GM12878 (cell line): ENCODE results near the gene ANKS4B. TPM values are rescaled to one million over a fixed set of nuclear protein-coding genes. Genes with fewer than 3 reads are reported as not detected.

Experiments used
- ATAC-seq: fragments of 200-7000 bp; cut with Tn5 transposase; 3 replicates; pipeline ENCODE4 v1.9.1; 2020; ENCODE audit warnings: mild to moderate bottlenecking, moderate library complexity
- BruUV-seq: library from RNA; stranded (reverse); fragments of 400-500 nt; replicated peaks from 2 replicates; lab custom pipeline; 2021; lab: Mats Ljungman, UMichigan
- CTCF ChIA-PET: fragments of 300-600 bp; sonication (Branson Sonifier 250); formaldehyde crosslinking; extraction: SDS; loops from one replicate; lab custom pipeline; 2021; ENCODE audit warnings: inconsistent platforms; lab: Yijun Ruan, JAX
- POLR2A ChIA-PET: fragments of 350-600 bp; formaldehyde crosslinking; extraction: SDS; loops from one replicate; lab custom pipeline; 2021; ENCODE audit warnings: inconsistent platforms; lab: Charles Lee
- RAD21 ChIA-PET: fragments of 300-600 bp; sonication (Branson Sonifier 250); formaldehyde crosslinking; loops from one replicate; lab custom pipeline; 2023; ENCODE audit warnings: antibody characterized with exemption; ENCODE audit not compliant: unreplicated experiment; lab: Charles Lee
- SMC1A ChIA-PET: fragments of 300-600 bp; sonication (Branson Sonifier 250); formaldehyde crosslinking; loops from one replicate; lab custom pipeline; 2023; ENCODE audit not compliant: unreplicated experiment, uncharacterized antibody; lab: Charles Lee
- DNase-seq: peaks from one replicate; pipeline ENCODE4 v3.0.0-alpha.2; 2011; ENCODE audit warnings: low read depth, low spot score
- FAIRE-seq: peaks from 3 replicates; lab custom pipeline; 2011; peaks lifted over from hg19 to GRCh38; lab: Jason Lieb, UNC
- H2AFZ ChIP-seq: 2 replicates; pipeline ENCODE4 v1.6.0; 2011; ENCODE audit warnings: low read depth, low read length, control low read depth; ENCODE audit not compliant: control insufficient read depth
- H3K27ac ChIP-seq: 2 replicates; pipeline ENCODE4 v1.5.1; 2011; ENCODE audit warnings: control low read depth; ENCODE audit not compliant: control insufficient read depth, insufficient read depth
- H3K27me3 ChIP-seq, 2 experiments: replicated peaks in 1 of 2; 2 replicates each; pipeline versions ENCODE4 v1.6.0 to v1.6.1; 2011; ENCODE audit warnings: low read length in 1 of 2; ENCODE audit not compliant: control insufficient read depth in 2 of 2, insufficient read depth in 2 of 2
- H3K36me3 ChIP-seq, 2 experiments: 2 replicates each; pipeline ENCODE4 v1.5.1; 2011; ENCODE audit warnings: low read length in 1 of 2; ENCODE audit not compliant: control insufficient read depth in 2 of 2, insufficient read depth in 2 of 2
- H3K4me1 ChIP-seq: 2 replicates; pipeline ENCODE4 v1.6.1; 2011; ENCODE audit warnings: mild to moderate bottlenecking, low read length, moderate library complexity, mixed read lengths; ENCODE audit not compliant: control insufficient read depth, insufficient read depth
- H3K4me2 ChIP-seq: 2 replicates; pipeline ENCODE4 v1.6.0; 2011; ENCODE audit warnings: control low read depth; ENCODE audit not compliant: control insufficient read depth, insufficient read depth
- H3K4me3 ChIP-seq: fragments of 200-600 bp; sonication (generic); 2 replicates; pipeline ENCODE4 v1.5.1; 2016
- H3K79me2 ChIP-seq: 2 replicates; pipeline ENCODE4 v1.6.0; 2011; ENCODE audit warnings: low read length; ENCODE audit not compliant: control insufficient read depth, insufficient read depth
- H3K9ac ChIP-seq: 2 replicates; pipeline ENCODE4 v1.8.0; 2011; ENCODE audit warnings: low read length, control low read depth, mixed read lengths; ENCODE audit not compliant: control insufficient read depth, insufficient read depth
- H3K9me3 ChIP-seq: replicated peaks from 3 replicates; pipeline ENCODE4 v1.5.1; 2011; ENCODE audit warnings: mild to moderate bottlenecking, low read length; ENCODE audit not compliant: control insufficient read depth, insufficient read depth
- H4K20me1 ChIP-seq: 2 replicates; pipeline ENCODE4 v1.6.0; 2011; ENCODE audit not compliant: control insufficient read depth, insufficient read depth
- EZH2 ChIP-seq: IDR thresholded peaks from 2 replicates; pipeline ENCODE4 v1.6.1; 2012; ENCODE audit warnings: low read depth, mild to moderate bottlenecking, control low read depth, inconsistent platforms, low read length, borderline replicate concordance; ENCODE audit not compliant: control insufficient read depth
- FOS ChIP-seq: IDR thresholded peaks from 3 replicates; pipeline ENCODE4 v1.6.1; 2011; ENCODE audit warnings: borderline replicate concordance; ENCODE audit not compliant: insufficient read length; ENCODE audit errors: extremely low read depth
- SRF ChIP-seq, 2 experiments: IDR thresholded peaks; 2 replicates each; pipeline ENCODE4 v1.6.1; 2011; ENCODE audit warnings: low read depth in 2 of 2, low read length in 2 of 2, mild to moderate bottlenecking in 1 of 2, moderate library complexity in 1 of 2
- STAT1 ChIP-seq: fragments of 450-650 bp; conservative IDR thresholded peaks from 2 replicates; pipeline ENCODE4 v1.6.1; 2014; ENCODE audit warnings: antibody characterized with exemption, mild to moderate bottlenecking
- ZNF207 ChIP-seq: fragments of 450-650 bp; IDR thresholded peaks from 2 replicates; pipeline ENCODE4 v1.6.1; 2014; ENCODE audit warnings: antibody characterized with exemption, mild to moderate bottlenecking, borderline replicate concordance
- ZNF217 ChIP-seq: fragments of 450-650 bp; IDR thresholded peaks from 2 replicates; pipeline ENCODE4 v1.6.1; 2017; ENCODE audit warnings: antibody characterized with exemption, mild to moderate bottlenecking
- WGBS: methylation state at CpG from one replicate; pipeline ENCODE4 v1.1.6; 2016; ENCODE audit warnings: low lambda C conversion rate; ENCODE audit not compliant: insufficient replicate concordance, insufficient coverage; ENCODE audit errors: missing lambda C conversion rate; 5-methylcytosine and 5-hydroxymethylcytosine counted together
- in situ Hi-C: fragments of 300-500 bp; cut with MboI; formaldehyde crosslinking; loops from 9 replicates; pipeline ENCODE4 v1.14.3; 2018; ENCODE audit warnings: mixed read lengths
- intact Hi-C: fragments of 100-400 bp; cut with micrococcal nuclease; formaldehyde crosslinking; loops from one replicate; pipeline ENCODE4 v1.14.2; 2022; ENCODE audit not compliant: unreplicated experiment
- polyA plus RNA-seq, 11 experiments: library from polyadenylated mRNA; depleted of rRNA in 4 of 11; unstranded in 6 of 11; stranded (reverse) in 5 of 11; fragments of >200 nt; fragmentation: Nextera tagmentation in 4 of 11; fragmentation: Illumina TruSeq in 1 of 11; extraction: Ambion mirVana in 4 of 11; extraction: Trizol in 1 of 11; gene quantifications; 1 replicate in 1 of 11; 2 replicates in 10 of 11; pipeline versions ENCODE4 v1.2.1 to v1.2.3, GENCODE V29; 2011 to 2016; ENCODE audit warnings: inconsistent platforms in 2 of 11, missing spikeins in 2 of 11, low read depth in 1 of 11
- total RNA-seq, 4 experiments: library from RNA; depleted of rRNA in 3 of 4; stranded (reverse); fragments of >200 nt in 3 of 4; fragmentation: Illumina TruSeq in 1 of 4; extraction: Trizol in 1 of 4; gene quantifications; 2 replicates each; pipeline versions ENCODE4 v1.2.1 to v1.2.3, GENCODE V29; 2013 to 2021
- TF ChIP-seq, protein P1 (sequence below): IDR thresholded peaks from 2 replicates; pipeline ENCODE4 v1.6.1; 2012; ENCODE audit warnings: low read depth, low read length, improper control_type of control experiment
- TF ChIP-seq, protein P2 (sequence below): fragments of 450-650 bp; IDR thresholded peaks from 2 replicates; pipeline ENCODE4 v1.6.1; 2016; ENCODE audit warnings: mild to moderate bottlenecking, moderate library complexity, borderline replicate concordance
- TF ChIP-seq, protein P3 (sequence below): fragments of 450-650 bp; IDR thresholded peaks from 2 replicates; pipeline ENCODE4 v1.6.1; 2014; ENCODE audit warnings: mild to moderate bottlenecking

ANKS4B gene
- total and polyA plus RNA-seq, 10 of the 15 experiments (the other 5 are each of a cell fraction or from before 2014, with no cell fraction given): 0.01 to 0.11 (median 0.05) TPM; not detected in 6

DNA sequence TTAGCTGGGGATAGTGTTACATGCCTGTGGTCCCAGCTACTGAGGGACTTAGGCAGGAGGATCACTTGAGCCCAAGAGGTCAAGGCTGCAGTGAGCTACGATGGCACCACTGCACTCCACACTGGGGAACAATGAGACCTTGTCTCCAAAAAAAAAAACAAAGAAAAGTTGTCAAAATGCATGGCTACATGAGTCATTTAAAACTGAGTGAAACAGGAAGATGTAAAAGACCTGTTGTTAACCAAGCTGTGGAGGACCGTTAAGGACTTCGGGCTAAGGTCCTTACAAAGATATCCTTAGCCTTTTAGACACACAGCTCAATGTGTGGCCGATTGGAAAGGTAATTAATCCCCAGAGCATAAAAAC, 47.2 kb upstream of the ANKS4B start (continued):
- TF ChIP-seq, protein P1, sequence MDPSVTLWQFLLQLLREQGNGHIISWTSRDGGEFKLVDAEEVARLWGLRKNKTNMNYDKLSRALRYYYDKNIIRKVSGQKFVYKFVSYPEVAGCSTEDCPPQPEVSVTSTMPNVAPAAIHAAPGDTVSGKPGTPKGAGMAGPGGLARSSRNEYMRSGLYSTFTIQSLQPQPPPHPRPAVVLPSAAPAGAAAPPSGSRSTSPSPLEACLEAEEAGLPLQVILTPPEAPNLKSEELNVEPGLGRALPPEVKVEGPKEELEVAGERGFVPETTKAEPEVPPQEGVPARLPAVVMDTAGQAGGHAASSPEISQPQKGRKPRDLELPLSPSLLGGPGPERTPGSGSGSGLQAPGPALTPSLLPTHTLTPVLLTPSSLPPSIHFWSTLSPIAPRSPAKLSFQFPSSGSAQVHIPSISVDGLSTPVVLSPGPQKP: no peak

DNA sequence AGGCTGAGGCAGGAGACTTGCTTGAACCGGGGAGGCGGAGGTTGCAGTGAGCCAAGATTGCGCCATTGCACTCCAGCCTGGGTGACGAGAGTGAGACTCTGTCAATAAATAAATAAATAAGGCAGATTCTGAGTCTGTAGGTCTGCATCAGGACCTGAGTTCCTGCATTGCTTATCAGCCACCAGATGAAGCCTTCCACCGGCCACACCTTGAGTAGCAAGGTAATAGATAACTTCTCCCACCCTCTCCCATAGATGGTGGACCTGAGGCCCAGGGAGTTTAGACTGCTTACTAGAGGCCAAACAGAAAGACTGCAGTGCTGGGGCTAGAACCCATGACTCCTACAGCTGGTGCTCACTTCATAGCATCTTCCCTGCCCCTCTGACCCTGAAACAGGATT, 44.2 kb upstream of the ANKS4B start:
- no peak overlapping the region for H3K4me3 ChIP-seq
- BruUV-seq: no TSS peak
- intact Hi-C loops: loop anchor here (2.0 kb wide), 1 partner anchor 365 kb away; no protein-coding TSS in a partner anchor
- no peaks in the 10 kb centered on the region for H3K36me3 ChIP-seq
- H3K27ac ChIP-seq: no peak overlapping the region
- ChIA-PET CTCF (interaction anchor here (0.6 to 5.7 kb wide), 23 partner anchors 11 to 1486 kb away, joined by 3 to 75 read pairs (median 4); partner anchors contain the start of genes CRYM and LDAF1), RAD21 (interaction anchor here (0.9 to 4.9 kb wide), 11 partner anchors 11 to 1130 kb away, joined by 3 to 62 read pairs (median 4); partner anchors contain the start of genes CRYM and LDAF1), SMC1A (interaction anchor here (0.8 to 4.4 kb wide), 16 partner anchors 11 to 1495 kb away, joined by 3 to 57 read pairs (median 4); partner anchors contain the start of genes CRYM and LDAF1), POLR2A (interaction anchor here (0.6 to 1.1 kb wide), 3 partner anchors 30 to 1882 kb away, joined by 3 to 4 read pairs (median 3); no protein-coding TSS in a partner anchor)
- no peak for FAIRE-seq
- ATAC-seq: no peak
- H3K9me3 ChIP-seq: peaks cover 5% of the 10 kb centered on the region; the same call in 2 of the 3 replicates
- no peak for DNase-seq
- TF ChIP-seq ZNF217: no peak
- TF ChIP-seq ZNF207: no peak
- TF ChIP-seq, protein P2, sequence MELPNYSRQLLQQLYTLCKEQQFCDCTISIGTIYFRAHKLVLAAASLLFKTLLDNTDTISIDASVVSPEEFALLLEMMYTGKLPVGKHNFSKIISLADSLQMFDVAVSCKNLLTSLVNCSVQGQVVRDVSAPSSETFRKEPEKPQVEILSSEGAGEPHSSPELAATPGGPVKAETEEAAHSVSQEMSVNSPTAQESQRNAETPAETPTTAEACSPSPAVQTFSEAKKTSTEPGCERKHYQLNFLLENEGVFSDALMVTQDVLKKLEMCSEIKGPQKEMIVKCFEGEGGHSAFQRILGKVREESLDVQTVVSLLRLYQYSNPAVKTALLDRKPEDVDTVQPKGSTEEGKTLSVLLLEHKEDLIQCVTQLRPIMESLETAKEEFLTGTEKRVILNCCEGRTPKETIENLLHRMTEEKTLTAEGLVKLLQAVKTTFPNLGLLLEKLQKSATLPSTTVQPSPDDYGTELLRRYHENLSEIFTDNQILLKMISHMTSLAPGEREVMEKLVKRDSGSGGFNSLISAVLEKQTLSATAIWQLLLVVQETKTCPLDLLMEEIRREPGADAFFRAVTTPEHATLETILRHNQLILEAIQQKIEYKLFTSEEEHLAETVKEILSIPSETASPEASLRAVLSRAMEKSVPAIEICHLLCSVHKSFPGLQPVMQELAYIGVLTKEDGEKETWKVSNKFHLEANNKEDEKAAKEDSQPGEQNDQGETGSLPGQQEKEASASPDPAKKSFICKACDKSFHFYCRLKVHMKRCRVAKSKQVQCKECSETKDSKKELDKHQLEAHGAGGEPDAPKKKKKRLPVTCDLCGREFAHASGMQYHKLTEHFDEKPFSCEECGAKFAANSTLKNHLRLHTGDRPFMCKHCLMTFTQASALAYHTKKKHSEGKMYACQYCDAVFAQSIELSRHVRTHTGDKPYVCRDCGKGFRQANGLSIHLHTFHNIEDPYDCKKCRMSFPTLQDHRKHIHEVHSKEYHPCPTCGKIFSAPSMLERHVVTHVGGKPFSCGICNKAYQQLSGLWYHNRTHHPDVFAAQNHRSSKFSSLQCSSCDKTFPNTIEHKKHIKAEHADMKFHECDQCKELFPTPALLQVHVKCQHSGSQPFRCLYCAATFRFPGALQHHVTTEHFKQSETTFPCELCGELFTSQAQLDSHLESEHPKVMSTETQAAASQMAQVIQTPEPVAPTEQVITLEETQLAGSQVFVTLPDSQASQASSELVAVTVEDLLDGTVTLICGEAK: no peak
- TF ChIP-seq, protein P3, sequence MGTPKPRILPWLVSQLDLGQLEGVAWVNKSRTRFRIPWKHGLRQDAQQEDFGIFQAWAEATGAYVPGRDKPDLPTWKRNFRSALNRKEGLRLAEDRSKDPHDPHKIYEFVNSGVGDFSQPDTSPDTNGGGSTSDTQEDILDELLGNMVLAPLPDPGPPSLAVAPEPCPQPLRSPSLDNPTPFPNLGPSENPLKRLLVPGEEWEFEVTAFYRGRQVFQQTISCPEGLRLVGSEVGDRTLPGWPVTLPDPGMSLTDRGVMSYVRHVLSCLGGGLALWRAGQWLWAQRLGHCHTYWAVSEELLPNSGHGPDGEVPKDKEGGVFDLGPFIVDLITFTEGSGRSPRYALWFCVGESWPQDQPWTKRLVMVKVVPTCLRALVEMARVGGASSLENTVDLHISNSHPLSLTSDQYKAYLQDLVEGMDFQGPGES: no peak
- no peak for TF ChIP-seq EZH2
- no peak for TF ChIP-seq FOS
- TF ChIP-seq SRF (IDR thresholded peaks at IDR 0.05; ENCODE audit: low read depth in 2 of 2, low read length in 2 of 2): no peak
- TF ChIP-seq STAT1: no peak
- no peak overlapping the region for H2AFZ ChIP-seq
- H4K20me1 ChIP-seq: no peaks in the 10 kb centered on the region
- H3K9ac ChIP-seq: no peak overlapping the region
- in situ Hi-C loops: loop anchor here (5.0 kb wide), 2 partner anchors 88 to 368 kb away; partner anchors contain the start of gene CRYM
- H3K4me2 ChIP-seq: no peak overlapping the region
- no peaks in the 10 kb centered on the region for H3K79me2 ChIP-seq
- 82% methylated on average over 5 of the region's 5 CpGs for WGBS
- H3K4me1 ChIP-seq: peaks cover 6% of the 10 kb centered on the region
- no peaks in the 10 kb centered on the region for H3K27me3 ChIP-seq
